SJCRH30 (cell line): ENCODE measurements around the gene SFMBT1. TPM values are rescaled to one million over a fixed set of nuclear protein-coding genes. Genes with fewer than 3 reads are reported as not detected.

Experiments
- DNase-seq, 2 experiments: peaks; one replicate each; pipeline ENCODE4 v3.0.0-alpha.2; 2015 to 2020
- H3K27ac ChIP-seq: fragments of 250-450 bp; sonication (Bioruptor Pico); 2 replicates; pipeline ENCODE4 v1.5.1; 2020; ENCODE audit warnings: mild to moderate bottlenecking, moderate library complexity
- H3K27me3 ChIP-seq: fragments of 250-450 bp; sonication (Bioruptor Pico); 2 replicates; pipeline ENCODE4 v1.5.1; 2020; ENCODE audit warnings: mild to moderate bottlenecking, moderate library complexity
- H3K36me3 ChIP-seq: fragments of 250-450 bp; sonication (Bioruptor Pico); 2 replicates; pipeline ENCODE4 v1.5.1; 2020; ENCODE audit warnings: mild to moderate bottlenecking, moderate library complexity
- H3K4me1 ChIP-seq: fragments of 250-450 bp; sonication (Bioruptor Pico); 2 replicates; pipeline ENCODE4 v1.5.1; 2020; ENCODE audit warnings: mild to moderate bottlenecking, moderate library complexity
- H3K4me3 ChIP-seq: fragments of 250-450 bp; sonication (Bioruptor Pico); 2 replicates; pipeline ENCODE4 v1.5.1; 2020; ENCODE audit warnings: mild to moderate bottlenecking, moderate library complexity
- H3K9me3 ChIP-seq: fragments of 250-450 bp; sonication (Bioruptor Pico); replicated peaks from 2 replicates; pipeline ENCODE4 v1.5.1; 2020; ENCODE audit warnings: mild to moderate bottlenecking, moderate library complexity
- total RNA-seq: library from RNA; depleted of rRNA; stranded (reverse); fragments of >200 nt; shearing (Covaris generic); gene quantifications from 2 replicates; pipeline ENCODE4 v1.2.3, GENCODE V29; 2014

The SFMBT1 gene
- total RNA-seq, 1 experiment from 2014 or later: 13.9 TPM

GRCh38 chr3:53009826-53010539 lies 35.9 kb downstream of the SFMBT1 start:
- H3K9me3 ChIP-seq: no peaks in the 10 kb centered on the region
- no peaks in the 10 kb centered on the region; the same call in 1 of the 2 replicates for H3K4me1 ChIP-seq
- no peaks in the 10 kb centered on the region for H3K27me3 ChIP-seq
- H3K36me3 ChIP-seq: no peaks in the 10 kb centered on the region
- DNase-seq: peak; percentile 10 to 23
- H3K4me3 ChIP-seq: no peak overlapping the region
- no peak overlapping the region for H3K27ac ChIP-seq

- Histone ChIP-seq H3K36me3 (no peaks in the 10 kb centered on the region), H3K4me1 (no peaks in the 10 kb centered on the region; the same call in 1 of the 2 replicates), H3K9me3 (no peaks in the 10 kb centered on the region), H3K4me3 (no peak overlapping the region), H3K27ac (no peak overlapping the region), H3K27me3 (no peaks in the 10 kb centered on the region)
- no peak for DNase-seq
Observed at GRCh38 chr3:53008932-53009331, 36.9 kb downstream of the SFMBT1 start.

- H3K36me3 ChIP-seq: no peaks in the 10 kb centered on the region
Observed at GRCh38 chr3:53005854-53006513, 39.9 kb downstream of the SFMBT1 start.

GRCh38 chr3:53005338-53005737 lies 40.5 kb downstream of the SFMBT1 start:
- Histone ChIP-seq H3K4me3 (no peak overlapping the region), H3K27ac (no peak overlapping the region)

More at GRCh38 chr3:53005854-53006513, 39.9 kb downstream of the SFMBT1 start:
- H3K27me3 ChIP-seq: no peaks in the 10 kb centered on the region
- H3K27ac ChIP-seq: no peak overlapping the region
- H3K9me3 ChIP-seq: no peaks in the 10 kb centered on the region
- no peak for DNase-seq
- H3K4me1 ChIP-seq: no peaks in the 10 kb centered on the region; the same call in 1 of the 2 replicates
- no peak overlapping the region for H3K4me3 ChIP-seq

GRCh38 chr3:53003320-53003719 lies 42.6 kb downstream of the SFMBT1 start:
- no peak for DNase-seq
- Histone ChIP-seq H3K36me3 (no peaks in the 10 kb centered on the region), H3K4me3 (no peak overlapping the region), H3K9me3 (no peaks in the 10 kb centered on the region), H3K27me3 (no peaks in the 10 kb centered on the region), H3K27ac (no peak overlapping the region), H3K4me1 (no peaks in the 10 kb centered on the region)

More at GRCh38 chr3:53005338-53005737, 40.5 kb downstream of the SFMBT1 start:
- Histone ChIP-seq H3K4me1 (no peaks in the 10 kb centered on the region; the same call in 1 of the 2 replicates), H3K9me3 (no peaks in the 10 kb centered on the region), H3K36me3 (no peaks in the 10 kb centered on the region), H3K27me3 (no peaks in the 10 kb centered on the region)
- DNase-seq: no peak

- Histone ChIP-seq H3K4me3 (no peak overlapping the region), H3K27me3 (no peaks in the 10 kb centered on the region), H3K36me3 (no peaks in the 10 kb centered on the region), H3K9me3 (no peaks in the 10 kb centered on the region), H3K27ac (no peak overlapping the region), H3K4me1 (no peaks in the 10 kb centered on the region)
- no peak for DNase-seq
Observed at GRCh38 chr3:52998771-52999513, 46.9 kb downstream of the SFMBT1 start.

- Histone ChIP-seq H3K9me3 (no peaks in the 10 kb centered on the region), H3K27ac (no peak overlapping the region), H3K4me1 (no peaks in the 10 kb centered on the region; the same call in 1 of the 2 replicates), H3K4me3 (no peak overlapping the region), H3K27me3 (no peaks in the 10 kb centered on the region), H3K36me3 (no peaks in the 10 kb centered on the region)
- no peak for DNase-seq
Observed at GRCh38 chr3:52990637-52991036, 55.2 kb downstream of the SFMBT1 start.

- Histone ChIP-seq H3K27ac (no peak overlapping the region), H3K36me3 (no peaks in the 10 kb centered on the region), H3K9me3 (no peaks in the 10 kb centered on the region), H3K4me3 (no peak overlapping the region), H3K4me1 (no peaks in the 10 kb centered on the region; the same call in 1 of the 2 replicates), H3K27me3 (no peaks in the 10 kb centered on the region)
- DNase-seq: peak in 1 of 2 experiments; percentile 35
Observed at GRCh38 chr3:52986938-52987337, 58.9 kb downstream of the SFMBT1 start.

GRCh38 chr3:52986049-52986448 lies 59.8 kb downstream of the SFMBT1 start:
- no peak overlapping the region for H3K4me3 ChIP-seq
- H3K9me3 ChIP-seq: no peaks in the 10 kb centered on the region
- no peaks in the 10 kb centered on the region; the same call in 1 of the 2 replicates for H3K4me1 ChIP-seq
- H3K36me3 ChIP-seq: no peaks in the 10 kb centered on the region
- no peaks in the 10 kb centered on the region for H3K27me3 ChIP-seq
- no peak for DNase-seq
- no peak overlapping the region for H3K27ac ChIP-seq

- no peak for DNase-seq
- Histone ChIP-seq H3K4me1 (no peaks in the 10 kb centered on the region; the same call in 1 of the 2 replicates), H3K4me3 (no peak overlapping the region)
Observed at GRCh38 chr3:52983828-52984227, 62.0 kb downstream of the SFMBT1 start.

GRCh38 chr3:52983336-52983807 lies 62.5 kb downstream of the SFMBT1 start:
- Histone ChIP-seq H3K9me3 (no peaks in the 10 kb centered on the region), H3K27ac (no peak overlapping the region), H3K27me3 (no peaks in the 10 kb centered on the region), H3K4me1 (no peaks in the 10 kb centered on the region; the same call in 1 of the 2 replicates), H3K36me3 (no peaks in the 10 kb centered on the region), H3K4me3 (no peak overlapping the region)
- DNase-seq: no peak

More at GRCh38 chr3:52983828-52984227, 62.0 kb downstream of the SFMBT1 start:
- Histone ChIP-seq H3K27ac (no peak overlapping the region), H3K9me3 (no peaks in the 10 kb centered on the region), H3K27me3 (no peaks in the 10 kb centered on the region), H3K36me3 (no peaks in the 10 kb centered on the region)

- no peak overlapping the region for H3K4me3 ChIP-seq
- H3K9me3 ChIP-seq: no peaks in the 10 kb centered on the region
- H3K36me3 ChIP-seq: no peaks in the 10 kb centered on the region
- H3K27me3 ChIP-seq: no peaks in the 10 kb centered on the region
- no peaks in the 10 kb centered on the region; the same call in 1 of the 2 replicates for H3K4me1 ChIP-seq
- H3K27ac ChIP-seq: no peak overlapping the region
- DNase-seq: no peak
Observed at GRCh38 chr3:52982839-52983238, 63.0 kb downstream of the SFMBT1 start.

GRCh38 chr3:52979190-52979983 lies 66.5 kb downstream of the SFMBT1 start:
- H3K27me3 ChIP-seq: no peaks in the 10 kb centered on the region
- H3K4me1 ChIP-seq: no peaks in the 10 kb centered on the region
- no peaks in the 10 kb centered on the region for H3K36me3 ChIP-seq
- no peak overlapping the region for H3K27ac ChIP-seq
- DNase-seq: no peak
- no peaks in the 10 kb centered on the region for H3K9me3 ChIP-seq
- no peak overlapping the region for H3K4me3 ChIP-seq

GRCh38 chr3:52978109-52978754 lies 67.6 kb downstream of the SFMBT1 start:
- no peaks in the 10 kb centered on the region for H3K36me3 ChIP-seq
- no peak overlapping the region for H3K4me3 ChIP-seq
- no peak overlapping the region for H3K27ac ChIP-seq
- no peaks in the 10 kb centered on the region for H3K27me3 ChIP-seq
- H3K4me1 ChIP-seq: no peaks in the 10 kb centered on the region
- no peaks in the 10 kb centered on the region for H3K9me3 ChIP-seq
- DNase-seq: no peak
